Activated gamma-delta T cell (primary cell): ENCODE data around the gene ERP44.
"Not testable (repeated sequence)": the region's sequence is repeated elsewhere in the genome, so short reads cannot be mapped to it uniquely, and the experiment has no call there.

Source experiments
- DNase-seq: peaks from one replicate; lab custom pipeline; 2025; lab: John Stamatoyannopoulos, UW

The ERP44 gene

GRCh38 chr9:100100146-100100667 lies 1.4 kb upstream of the ERP44 start:
- no peak for DNase-seq

GRCh38 chr9:100099722-100100042 lies 882 bp upstream of the ERP44 start:
- no peak for DNase-seq

- no peak for DNase-seq
These were observed 534 bp downstream of the ERP44 start for GRCh38 chr9:100098046-100098886.

GRCh38 chr9:100096378-100096916 lies 2.4 kb downstream of the ERP44 start:
- no peak for DNase-seq

- DNase-seq = not testable (repeated sequence)
These were observed 4.4 kb downstream of the ERP44 start for GRCh38 chr9:100094411-100094810.

- DNase-seq = no peak
These were observed 6.7 kb downstream of the ERP44 start for GRCh38 chr9:100092066-100092465.

- DNase-seq = no peak
These were observed 7.2 kb downstream of the ERP44 start for GRCh38 chr9:100091650-100092049.

GRCh38 chr9:100090880-100091279 lies 7.9 kb downstream of the ERP44 start:
- DNase-seq = no peak

GRCh38 chr9:100088202-100088601 lies 10.6 kb downstream of the ERP44 start:
- DNase-seq = no peak

GRCh38 chr9:100087218-100087617 lies 11.6 kb downstream of the ERP44 start:
- DNase-seq = no peak

GRCh38 chr9:100086097-100086635 lies 12.6 kb downstream of the ERP44 start:
- DNase-seq = no peak

- no peak for DNase-seq
These were observed 14.1 kb downstream of the ERP44 start for GRCh38 chr9:100084734-100085133.

GRCh38 chr9:100084128-100084453 lies 14.7 kb downstream of the ERP44 start:
- no peak for DNase-seq

GRCh38 chr9:100083448-100084127 lies 15.2 kb downstream of the ERP44 start:
- no peak for DNase-seq

GRCh38 chr9:100082782-100083181 lies 16.0 kb downstream of the ERP44 start:
- DNase-seq = no peak

- not testable (repeated sequence) for DNase-seq
These were observed 22.5 kb downstream of the ERP44 start for GRCh38 chr9:100076256-100076655.

GRCh38 chr9:100074989-100075388 lies 23.8 kb downstream of the ERP44 start:
- DNase-seq = no peak

- no peak for DNase-seq
These were observed 24.7 kb downstream of the ERP44 start for GRCh38 chr9:100074093-100074492.

GRCh38 chr9:100072805-100073204 lies 26.0 kb downstream of the ERP44 start:
- DNase-seq = no peak

- DNase-seq = no peak
These were observed 27.5 kb downstream of the ERP44 start for GRCh38 chr9:100071271-100071670.

GRCh38 chr9:100070104-100071041 lies 28.4 kb downstream of the ERP44 start:
- no peak for DNase-seq

GRCh38 chr9:100069068-100069467 lies 29.7 kb downstream of the ERP44 start:
- not testable (repeated sequence) for DNase-seq
